Breast epithelium (tissue), 3 donors: ENCODE measurements around the gene CNBP.

Source experiments
- POLR2A ChIP-seq: fragments of 450-650 bp; IDR thresholded peaks from one replicate; pipeline ENCODE4 v1.6.1; 2016; ENCODE audit warnings: antibody characterized with exemption, mild to moderate bottlenecking, moderate library complexity
- TF ChIP-seq, protein P1 (sequence below), 3 donors: fragments of 450-650 bp; IDR thresholded peaks; one replicate each; pipeline ENCODE4 v1.5.1; 2016 to 2017; ENCODE audit warnings: antibody characterized with exemption in 3 of 3, mild to moderate bottlenecking in 3 of 3, moderate library complexity in 3 of 3

DNA sequence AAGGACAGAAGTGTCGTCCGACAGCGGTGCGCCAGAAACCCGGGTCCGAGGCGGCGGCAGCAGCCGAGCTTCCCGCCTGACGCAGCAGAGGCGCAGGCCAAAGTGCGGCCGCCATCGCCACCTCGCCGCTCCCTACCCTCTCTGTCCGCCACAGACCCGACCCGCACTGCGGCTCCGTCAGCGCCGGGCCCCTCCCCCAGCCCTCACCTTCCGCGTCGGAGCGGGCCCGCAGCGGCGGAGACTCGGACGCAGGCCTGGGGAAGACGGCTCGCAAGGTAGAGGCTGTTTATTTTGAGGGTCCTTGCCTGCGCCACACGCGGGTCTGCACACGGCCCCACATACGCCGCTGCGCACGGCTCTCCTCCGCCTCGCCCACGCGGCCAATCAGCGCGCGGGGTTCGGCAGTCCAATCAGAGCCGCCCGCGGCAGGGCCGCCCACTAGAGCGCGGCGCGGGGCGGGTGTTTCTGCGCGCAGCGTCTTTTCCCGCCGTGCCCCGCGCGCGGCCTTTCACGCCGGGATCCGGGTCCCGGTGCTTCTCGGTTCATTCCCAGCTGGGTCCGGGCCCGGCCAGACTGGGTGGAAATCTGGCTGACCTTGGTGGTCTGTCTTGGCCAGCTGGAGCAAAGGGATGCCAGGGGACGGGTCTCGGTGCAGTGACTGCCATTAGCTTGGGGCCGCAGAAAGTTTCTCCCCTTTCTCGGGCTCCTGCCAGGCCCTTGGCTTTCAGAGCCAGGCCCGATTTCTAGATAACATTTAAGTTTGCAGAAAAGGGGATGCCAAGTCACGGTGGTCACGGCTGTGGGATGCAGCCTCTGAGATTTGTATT, at the start of gene CNBP:
- TF ChIP-seq, protein P1, sequence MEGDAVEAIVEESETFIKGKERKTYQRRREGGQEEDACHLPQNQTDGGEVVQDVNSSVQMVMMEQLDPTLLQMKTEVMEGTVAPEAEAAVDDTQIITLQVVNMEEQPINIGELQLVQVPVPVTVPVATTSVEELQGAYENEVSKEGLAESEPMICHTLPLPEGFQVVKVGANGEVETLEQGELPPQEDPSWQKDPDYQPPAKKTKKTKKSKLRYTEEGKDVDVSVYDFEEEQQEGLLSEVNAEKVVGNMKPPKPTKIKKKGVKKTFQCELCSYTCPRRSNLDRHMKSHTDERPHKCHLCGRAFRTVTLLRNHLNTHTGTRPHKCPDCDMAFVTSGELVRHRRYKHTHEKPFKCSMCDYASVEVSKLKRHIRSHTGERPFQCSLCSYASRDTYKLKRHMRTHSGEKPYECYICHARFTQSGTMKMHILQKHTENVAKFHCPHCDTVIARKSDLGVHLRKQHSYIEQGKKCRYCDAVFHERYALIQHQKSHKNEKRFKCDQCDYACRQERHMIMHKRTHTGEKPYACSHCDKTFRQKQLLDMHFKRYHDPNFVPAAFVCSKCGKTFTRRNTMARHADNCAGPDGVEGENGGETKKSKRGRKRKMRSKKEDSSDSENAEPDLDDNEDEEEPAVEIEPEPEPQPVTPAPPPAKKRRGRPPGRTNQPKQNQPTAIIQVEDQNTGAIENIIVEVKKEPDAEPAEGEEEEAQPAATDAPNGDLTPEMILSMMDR (IDR thresholded peaks at IDR 0.05): peak in 1 of 3 donors; percentile 20
- peak; percentile 94 for TF ChIP-seq POLR2A
